ENCODE results near the gene KLHDC4.

DNA sequence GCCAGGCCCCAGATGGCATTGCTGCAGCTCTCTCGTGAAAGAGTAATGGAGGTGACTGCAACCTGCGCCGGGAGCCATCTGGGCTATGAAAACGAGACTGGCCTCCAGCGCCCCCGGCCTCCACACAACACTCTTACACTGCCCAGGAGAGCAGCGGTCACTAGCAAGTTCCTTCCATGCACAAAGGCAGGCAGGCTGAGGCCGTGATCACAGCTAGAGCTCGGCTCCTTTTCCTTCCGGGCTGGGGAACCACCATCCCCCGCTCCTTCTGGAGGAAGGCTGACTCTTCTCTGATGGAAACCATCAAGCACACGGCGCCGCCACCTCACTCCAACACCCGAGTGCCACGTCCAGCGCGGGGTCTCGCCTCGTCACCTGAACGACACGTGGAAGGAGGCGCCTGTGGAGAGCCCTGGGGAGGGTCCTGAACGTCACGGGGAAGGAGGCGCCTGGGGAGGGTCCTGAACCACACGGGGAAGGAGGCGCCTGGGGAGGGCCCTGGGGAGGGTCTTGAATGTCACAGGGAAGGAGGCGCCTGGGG lies 61.9 kb downstream of the KLHDC4 start:
- TF ChIP-seq CTCF (IDR thresholded peaks at IDR 0.05) (no peak), POLR2A (IDR thresholded peaks at IDR 0.05) (no peak)
